GM12878 (cell line): ENCODE data around the gene GRM1. TPM values are rescaled to one million over a fixed set of nuclear protein-coding genes. Genes with fewer than 3 reads are reported as not detected.

ENCODE experiments used
- ATAC-seq: fragments of 200-7000 bp; cut with Tn5 transposase; 3 replicates; pipeline ENCODE4 v1.9.1; 2020; ENCODE audit warnings: mild to moderate bottlenecking, moderate library complexity
- BruUV-seq: library from RNA; stranded (reverse); fragments of 400-500 nt; replicated peaks from 2 replicates; lab custom pipeline; 2021; lab: Mats Ljungman, UMichigan
- CTCF ChIA-PET: fragments of 300-600 bp; sonication (Branson Sonifier 250); formaldehyde crosslinking; extraction: SDS; loops from one replicate; lab custom pipeline; 2021; ENCODE audit warnings: inconsistent platforms; lab: Yijun Ruan, JAX
- POLR2A ChIA-PET: fragments of 350-600 bp; formaldehyde crosslinking; extraction: SDS; loops from one replicate; lab custom pipeline; 2021; ENCODE audit warnings: inconsistent platforms; lab: Charles Lee
- RAD21 ChIA-PET: fragments of 300-600 bp; sonication (Branson Sonifier 250); formaldehyde crosslinking; loops from one replicate; lab custom pipeline; 2023; ENCODE audit warnings: antibody characterized with exemption; ENCODE audit not compliant: unreplicated experiment; lab: Charles Lee
- SMC1A ChIA-PET: fragments of 300-600 bp; sonication (Branson Sonifier 250); formaldehyde crosslinking; loops from one replicate; lab custom pipeline; 2023; ENCODE audit not compliant: unreplicated experiment, uncharacterized antibody; lab: Charles Lee
- DNase-seq: peaks from one replicate; pipeline ENCODE4 v3.0.0-alpha.2; 2011; ENCODE audit warnings: low read depth, low spot score
- FAIRE-seq: peaks from 3 replicates; lab custom pipeline; 2011; peaks lifted over from hg19 to GRCh38; lab: Jason Lieb, UNC
- H2AFZ ChIP-seq: 2 replicates; pipeline ENCODE4 v1.6.0; 2011; ENCODE audit warnings: low read depth, low read length, control low read depth; ENCODE audit not compliant: control insufficient read depth
- H3K27ac ChIP-seq: 2 replicates; pipeline ENCODE4 v1.5.1; 2011; ENCODE audit warnings: control low read depth; ENCODE audit not compliant: control insufficient read depth, insufficient read depth
- H3K27me3 ChIP-seq, 2 experiments: replicated peaks in 1 of 2; 2 replicates each; pipeline versions ENCODE4 v1.6.0 to v1.6.1; 2011; ENCODE audit warnings: low read length in 1 of 2; ENCODE audit not compliant: control insufficient read depth in 2 of 2, insufficient read depth in 2 of 2
- H3K36me3 ChIP-seq, 2 experiments: 2 replicates each; pipeline ENCODE4 v1.5.1; 2011; ENCODE audit warnings: low read length in 1 of 2; ENCODE audit not compliant: control insufficient read depth in 2 of 2, insufficient read depth in 2 of 2
- H3K4me1 ChIP-seq: 2 replicates; pipeline ENCODE4 v1.6.1; 2011; ENCODE audit warnings: mild to moderate bottlenecking, low read length, moderate library complexity, mixed read lengths; ENCODE audit not compliant: control insufficient read depth, insufficient read depth
- H3K4me2 ChIP-seq: 2 replicates; pipeline ENCODE4 v1.6.0; 2011; ENCODE audit warnings: control low read depth; ENCODE audit not compliant: control insufficient read depth, insufficient read depth
- H3K4me3 ChIP-seq: fragments of 200-600 bp; sonication (generic); 2 replicates; pipeline ENCODE4 v1.5.1; 2016
- H3K79me2 ChIP-seq: 2 replicates; pipeline ENCODE4 v1.6.0; 2011; ENCODE audit warnings: low read length; ENCODE audit not compliant: control insufficient read depth, insufficient read depth
- H3K9ac ChIP-seq: 2 replicates; pipeline ENCODE4 v1.8.0; 2011; ENCODE audit warnings: low read length, control low read depth, mixed read lengths; ENCODE audit not compliant: control insufficient read depth, insufficient read depth
- H3K9me3 ChIP-seq: replicated peaks from 3 replicates; pipeline ENCODE4 v1.5.1; 2011; ENCODE audit warnings: mild to moderate bottlenecking, low read length; ENCODE audit not compliant: control insufficient read depth, insufficient read depth
- H4K20me1 ChIP-seq: 2 replicates; pipeline ENCODE4 v1.6.0; 2011; ENCODE audit not compliant: control insufficient read depth, insufficient read depth
- CBX3 ChIP-seq: fragments of 200-600 bp; sonication (generic); IDR thresholded peaks from 2 replicates; pipeline ENCODE4 v1.6.1; 2016; ENCODE audit warnings: low read depth, borderline replicate concordance
- EGR1 ChIP-seq, 2 experiments: IDR thresholded peaks; 1 replicate in 1 of 2; 2 replicates in 1 of 2; pipeline ENCODE4 v1.6.1; 2011 to 2012; ENCODE audit warnings: low read depth in 2 of 2, low read length in 2 of 2, borderline replicate concordance in 1 of 2, mild to moderate bottlenecking in 1 of 2, moderate library complexity in 1 of 2
- MYB ChIP-seq: fragments of 150-350 bp; IDR thresholded peaks from 2 replicates; pipeline ENCODE4 v1.6.1; 2014; ENCODE audit warnings: mild to moderate bottlenecking, low read depth, low read length, borderline replicate concordance
- NFYA ChIP-seq: IDR thresholded peaks from 2 replicates; pipeline ENCODE4 v1.6.1; 2011; ENCODE audit warnings: low read depth, mild to moderate bottlenecking, low read length, improper control_type of control experiment, borderline replicate concordance
- NR2F1 ChIP-seq: fragments of 450-650 bp; conservative IDR thresholded peaks from 2 replicates; pipeline ENCODE4 v1.6.1; 2017; ENCODE audit warnings: mild to moderate bottlenecking
- RAD21 ChIP-seq: IDR thresholded peaks from 2 replicates; pipeline ENCODE4 v1.6.1; 2011; ENCODE audit warnings: mild to moderate bottlenecking, low read depth, low read length, moderate library complexity; ENCODE audit not compliant: insufficient read depth
- SRF ChIP-seq, 2 experiments: IDR thresholded peaks; 2 replicates each; pipeline ENCODE4 v1.6.1; 2011; ENCODE audit warnings: low read depth in 2 of 2, low read length in 2 of 2, mild to moderate bottlenecking in 1 of 2, moderate library complexity in 1 of 2
- STAT1 ChIP-seq: fragments of 450-650 bp; conservative IDR thresholded peaks from 2 replicates; pipeline ENCODE4 v1.6.1; 2014; ENCODE audit warnings: antibody characterized with exemption, mild to moderate bottlenecking
- ZNF384 ChIP-seq: IDR thresholded peaks from 2 replicates; pipeline ENCODE4 v1.6.1; 2012; ENCODE audit warnings: low read depth, mild to moderate bottlenecking, low read length, improper control_type of control experiment, borderline replicate concordance
- WGBS: methylation state at CpG from one replicate; pipeline ENCODE4 v1.1.6; 2016; ENCODE audit warnings: low lambda C conversion rate; ENCODE audit not compliant: insufficient replicate concordance, insufficient coverage; ENCODE audit errors: missing lambda C conversion rate; 5-methylcytosine and 5-hydroxymethylcytosine counted together
- in situ Hi-C: fragments of 300-500 bp; cut with MboI; formaldehyde crosslinking; loops from 9 replicates; pipeline ENCODE4 v1.14.3; 2018; ENCODE audit warnings: mixed read lengths
- intact Hi-C: fragments of 100-400 bp; cut with micrococcal nuclease; formaldehyde crosslinking; loops from one replicate; pipeline ENCODE4 v1.14.2; 2022; ENCODE audit not compliant: unreplicated experiment
- polyA plus RNA-seq, 11 experiments: library from polyadenylated mRNA; depleted of rRNA in 4 of 11; unstranded in 6 of 11; stranded (reverse) in 5 of 11; fragments of >200 nt; fragmentation: Nextera tagmentation in 4 of 11; fragmentation: Illumina TruSeq in 1 of 11; extraction: Ambion mirVana in 4 of 11; extraction: Trizol in 1 of 11; gene quantifications; 1 replicate in 1 of 11; 2 replicates in 10 of 11; pipeline versions ENCODE4 v1.2.1 to v1.2.3, GENCODE V29; 2011 to 2016; ENCODE audit warnings: inconsistent platforms in 2 of 11, missing spikeins in 2 of 11, low read depth in 1 of 11
- total RNA-seq, 4 experiments: library from RNA; depleted of rRNA in 3 of 4; stranded (reverse); fragments of >200 nt in 3 of 4; fragmentation: Illumina TruSeq in 1 of 4; extraction: Trizol in 1 of 4; gene quantifications; 2 replicates each; pipeline versions ENCODE4 v1.2.1 to v1.2.3, GENCODE V29; 2013 to 2021
- TF ChIP-seq, protein P1 (sequence below): fragments of 450-650 bp; IDR thresholded peaks from 2 replicates; pipeline ENCODE4 v1.6.1; 2017; ENCODE audit warnings: mild to moderate bottlenecking

The GRM1 gene
- total and polyA plus RNA-seq, 10 of the 15 experiments (the other 5 are each of a cell fraction or from before 2014, with no cell fraction given): 0.04 TPM; not detected in 9

DNA sequence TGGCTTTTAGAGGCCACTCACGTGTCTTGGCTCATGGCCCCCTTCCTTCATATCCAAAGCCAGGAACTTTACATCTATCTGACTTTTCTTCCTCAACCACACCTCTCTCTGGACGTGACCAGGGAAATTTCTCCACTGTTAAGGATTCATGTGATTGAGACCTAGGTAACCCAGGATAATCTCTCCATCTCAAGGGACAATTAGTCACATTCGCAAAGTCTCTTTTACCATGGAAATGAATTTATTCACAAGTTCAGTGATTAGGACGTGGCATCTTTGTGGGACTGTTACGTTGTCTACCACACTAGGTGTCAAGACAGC lies 287.3 kb downstream of the GRM1 start:
- CTCF ChIA-PET: no interaction called here
- Histone ChIP-seq H4K20me1 (no peaks in the 10 kb centered on the region), H3K9me3 (no peaks in the 10 kb centered on the region), H3K27me3 (no peaks in the 10 kb centered on the region), H3K4me1 (no peaks in the 10 kb centered on the region), H3K79me2 (no peaks in the 10 kb centered on the region), H3K36me3 (no peaks in the 10 kb centered on the region), H3K4me2 (no peak overlapping the region), H2AFZ (no peak overlapping the region), H3K27ac (no peak overlapping the region), H3K4me3 (no peak overlapping the region), H3K9ac (no peak overlapping the region)
- FAIRE-seq (no peak), ATAC-seq (no peak), DNase-seq (no peak)
- no TSS peak for BruUV-seq
- RAD21 ChIA-PET: no interaction called here
- POLR2A ChIA-PET: no interaction called here
- 23% methylated on average over 5 of the region's 5 CpGs for WGBS
- in situ Hi-C loops: no loop called here
- intact Hi-C loops: no loop called here
- TF ChIP-seq CBX3: no peak
- TF ChIP-seq, all 136 proteins: peak for 0
- SMC1A ChIA-PET: no interaction called here

DNA sequence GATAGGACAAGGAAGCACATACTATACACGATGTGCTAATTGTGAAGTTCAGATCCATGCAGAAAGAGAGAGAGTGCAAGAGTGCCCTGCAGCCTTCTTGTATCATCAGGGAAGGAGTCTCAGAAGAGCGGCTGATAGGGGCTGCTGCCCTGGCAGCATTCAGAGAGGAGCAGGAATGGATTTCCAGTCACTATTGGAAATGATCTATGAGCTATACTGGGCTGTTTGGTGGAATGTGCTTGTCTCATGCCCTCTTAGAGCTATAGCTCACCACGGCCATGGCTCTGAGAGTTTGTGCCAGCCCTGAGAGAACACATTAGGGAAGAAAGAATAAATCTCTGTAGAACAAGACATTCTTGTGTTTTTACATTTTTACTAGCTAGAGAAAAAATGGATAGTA lies 302.2 kb downstream of the GRM1 start:
- SMC1A ChIA-PET: interaction anchor here (0.7 kb wide), 1 partner anchor 9 kb away, joined by 4 read pairs; no protein-coding TSS in a partner anchor
- WGBS: 30% methylated on average over 3 of the region's 3 CpGs
- no peak for ATAC-seq
- H4K20me1 ChIP-seq: no peaks in the 10 kb centered on the region
- no peak for DNase-seq
- in situ Hi-C loops: no loop called here
- no peaks in the 10 kb centered on the region for H3K4me1 ChIP-seq
- RAD21 ChIA-PET: no interaction called here
- H3K4me3 ChIP-seq: no peak overlapping the region
- no peak overlapping the region for H3K4me2 ChIP-seq
- POLR2A ChIA-PET: no interaction called here
- H3K27me3 ChIP-seq: no peaks in the 10 kb centered on the region
- no TSS peak for BruUV-seq
- no peaks in the 10 kb centered on the region for H3K36me3 ChIP-seq
- no peak overlapping the region for H2AFZ ChIP-seq
- no peak for FAIRE-seq
- TF ChIP-seq NR2F1 (no peak), EGR1 (IDR thresholded peaks at IDR 0.05; ENCODE audit: borderline replicate concordance in 1 of 2, low read depth in 2 of 2, low read length in 2 of 2) (no peak), STAT1 (no peak), SRF (IDR thresholded peaks at IDR 0.05; ENCODE audit: low read depth in 2 of 2, low read length in 2 of 2) (no peak), ZNF384 (no peak), NFYA (no peak), MYB (no peak), RAD21 (no peak)
- TF ChIP-seq, protein P1, sequence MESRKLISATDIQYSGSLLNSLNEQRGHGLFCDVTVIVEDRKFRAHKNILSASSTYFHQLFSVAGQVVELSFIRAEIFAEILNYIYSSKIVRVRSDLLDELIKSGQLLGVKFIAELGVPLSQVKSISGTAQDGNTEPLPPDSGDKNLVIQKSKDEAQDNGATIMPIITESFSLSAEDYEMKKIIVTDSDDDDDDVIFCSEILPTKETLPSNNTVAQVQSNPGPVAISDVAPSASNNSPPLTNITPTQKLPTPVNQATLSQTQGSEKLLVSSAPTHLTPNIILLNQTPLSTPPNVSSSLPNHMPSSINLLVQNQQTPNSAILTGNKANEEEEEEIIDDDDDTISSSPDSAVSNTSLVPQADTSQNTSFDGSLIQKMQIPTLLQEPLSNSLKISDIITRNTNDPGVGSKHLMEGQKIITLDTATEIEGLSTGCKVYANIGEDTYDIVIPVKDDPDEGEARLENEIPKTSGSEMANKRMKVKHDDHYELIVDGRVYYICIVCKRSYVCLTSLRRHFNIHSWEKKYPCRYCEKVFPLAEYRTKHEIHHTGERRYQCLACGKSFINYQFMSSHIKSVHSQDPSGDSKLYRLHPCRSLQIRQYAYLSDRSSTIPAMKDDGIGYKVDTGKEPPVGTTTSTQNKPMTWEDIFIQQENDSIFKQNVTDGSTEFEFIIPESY: no peak
- no peak overlapping the region for H3K9ac ChIP-seq
- H3K9me3 ChIP-seq: no peaks in the 10 kb centered on the region
- H3K79me2 ChIP-seq: no peaks in the 10 kb centered on the region
- intact Hi-C loops: no loop called here
- CTCF ChIA-PET: no interaction called here
- no peak overlapping the region for H3K27ac ChIP-seq
